Fibroblast of the aortic adventitia (primary cell): ENCODE measurements around the gene OR2M2. TPM values are rescaled to one million over a fixed set of nuclear protein-coding genes. Genes with fewer than 3 reads are reported as not detected.

Experiments used
- DNase-seq: peaks from one replicate; pipeline ENCODE4 v3.0.0-alpha.2; 2010; ENCODE audit warnings: low read depth
- H3K4me3 ChIP-seq: 2 replicates; pipeline ENCODE4 v1.5.1; 2011; ENCODE audit warnings: low read depth, mild to moderate bottlenecking, control low read depth, low read length, moderate library complexity
- CTCF ChIP-seq: IDR thresholded peaks from 2 replicates; pipeline ENCODE4 v1.5.1; 2011; ENCODE audit warnings: mild to moderate bottlenecking, low read length, control low read depth, inconsistent platforms; ENCODE audit not compliant: insufficient read depth
- total RNA-seq: library from RNA; depleted of rRNA; stranded (reverse); fragments of >200 nt; gene quantifications from 2 replicates; pipeline ENCODE4 v1.2.3, GENCODE V29; 2012; ENCODE audit warnings: low replicate concordance

OR2M2 gene
- total RNA-seq, 1 donor, result not detected

GRCh38 chr1:248189026-248189425, 14.4 kb downstream of the OR2M2 start:
- H3K4me3 ChIP-seq, result no peak overlapping the region
- no peak for TF ChIP-seq CTCF
- no peak for DNase-seq

GRCh38 chr1:248194117-248194516, 19.5 kb downstream of the OR2M2 start:
- no peak for DNase-seq
- H3K4me3 ChIP-seq, result no peak overlapping the region
- TF ChIP-seq CTCF, result no peak

- no peak for TF ChIP-seq CTCF
- no peak within 1 kb of the TSS for H3K4me3 ChIP-seq
- DNase-seq, result no peak
Measured at GRCh38 chr1:248196965-248197364, 22.3 kb downstream of the OR2M2 start, which contains the start of gene OR2M3. Gene OR2M3, plus strand, starts transcription at chr1:248197265. Its CDS starts 5,803 bp downstream, at chr1:248203068.

- no peak overlapping the region for H3K4me3 ChIP-seq
- no peak for TF ChIP-seq CTCF
- no peak for DNase-seq
Measured at GRCh38 chr1:248215880-248216279, 41.3 kb downstream of the OR2M2 start.

GRCh38 chr1:248225537-248225936, 50.9 kb downstream of the OR2M2 start:
- TF ChIP-seq CTCF, result no peak
- no peak for DNase-seq
- no peak overlapping the region for H3K4me3 ChIP-seq

- no peak for TF ChIP-seq CTCF
Measured at GRCh38 chr1:248229360-248229908, 54.8 kb downstream of the OR2M2 start.

More at GRCh38 chr1:248229360-248229908, 54.8 kb downstream of the OR2M2 start:
- no peak for DNase-seq
- H3K4me3 ChIP-seq, result no peak overlapping the region

Other genes with a start within 250 kb of the OR2M2 start
- not detected in 2 replicates for gene OR2AJ1, start 249.9 kb upstream of the OR2M2 start, total RNA-seq
- gene OR2L8, start 226.0 kb upstream of the OR2M2 start, total RNA-seq, result not detected in 2 replicates
- gene OR2AK2, start 209.6 kb upstream of the OR2M2 start, total RNA-seq, result not detected in 2 replicates
- gene OR2L5, start 161.2 kb upstream of the OR2M2 start, total RNA-seq, result under 0.01 TPM in 1 of 2 replicates, not detected in the other
- gene OR2L2, start 144.8 kb upstream of the OR2M2 start, total RNA-seq, result not detected in 2 replicates
- not detected in 2 replicates for gene OR2L3, start 128.0 kb upstream of the OR2M2 start, total RNA-seq
- gene OR2L13, start 79.6 kb upstream of the OR2M2 start, total RNA-seq, result not detected in 2 replicates
- not detected in 2 replicates for gene OR2M5, start 29.7 kb upstream of the OR2M2 start, total RNA-seq
- under 0.01 TPM in 1 of 2 replicates, not detected in the other for gene OR2M3, start 22.4 kb downstream of the OR2M2 start, total RNA-seq
- not detected in 2 replicates for gene OR2M4, start 56.6 kb downstream of the OR2M2 start, total RNA-seq
- not detected in 2 replicates for gene OR2T33, start 103.2 kb downstream of the OR2M2 start, total RNA-seq
- gene OR2T12, start 128.6 kb downstream of the OR2M2 start, total RNA-seq, result not detected in 2 replicates
- not detected in 2 replicates for gene OR2M7, start 149.7 kb downstream of the OR2M2 start, total RNA-seq
- gene OR14C36, start 174.0 kb downstream of the OR2M2 start, total RNA-seq, result not detected in 2 replicates
- not detected in 2 replicates for gene OR2T4, start 186.8 kb downstream of the OR2M2 start, total RNA-seq
- not detected in 2 replicates for gene OR2T6, start 200.9 kb downstream of the OR2M2 start, total RNA-seq
- not detected in 2 replicates for gene OR2T1, start 228.2 kb downstream of the OR2M2 start, total RNA-seq